H1 (cell line): ENCODE data around the gene KCND3. TPM values are rescaled to one million over a fixed set of nuclear protein-coding genes. Genes with fewer than 3 reads are reported as not detected.
A peak's percentile ranks its signal among the peaks of the same experiment; 100 is the strongest.

ENCODE experiments used
- CTCF ChIA-PET: fragments of 300-600 bp; sonication (Branson Sonifier 250); formaldehyde crosslinking; loops from one replicate; lab custom pipeline; 2021; ENCODE audit not compliant: partially characterized antibody; lab: Charles Lee
- POLR2A ChIA-PET: fragments of 300-600 bp; sonication (Branson Sonifier 250); formaldehyde crosslinking; loops from one replicate; lab custom pipeline; 2021; ENCODE audit warnings: inconsistent platforms; ENCODE audit not compliant: partially characterized antibody; lab: Charles Lee
- DNase-seq, 2 experiments: peaks; one replicate each; pipeline versions ENCODE4 v3.0.0 to v3.0.0-alpha.2; 2010 to 2022; ENCODE audit warnings: low spot score in 2 of 2, low read depth in 1 of 2, mixed read lengths in 1 of 2
- FAIRE-seq: peaks from 2 replicates; lab custom pipeline; 2011; peaks lifted over from hg19 to GRCh38; lab: Jason Lieb, UNC
- H2AFZ ChIP-seq: 2 replicates; pipeline ENCODE4 v1.8.1; 2012; ENCODE audit warnings: low read length, inconsistent platforms
- H2AK5ac ChIP-seq: 2 replicates; pipeline ENCODE4 v1.6.1; 2013; ENCODE audit warnings: low read depth, low read length
- H2BK120ac ChIP-seq: replicated peaks from 2 replicates; pipeline ENCODE3; 2013; ENCODE audit warnings: low read depth, low read length, inconsistent platforms
- H2BK12ac ChIP-seq: 2 replicates; pipeline ENCODE4 v1.6.1; 2013; ENCODE audit warnings: low read depth, low read length
- H2BK15ac ChIP-seq: 2 replicates; pipeline ENCODE4 v1.6.1; 2013; ENCODE audit warnings: low read length
- H2BK20ac ChIP-seq: 2 replicates; pipeline ENCODE4 v1.6.1; 2013; ENCODE audit warnings: low read length
- H2BK5ac ChIP-seq: 2 replicates; pipeline ENCODE4 v1.6.1; 2013; ENCODE audit warnings: low read depth, low read length
- H3K14ac ChIP-seq: 2 replicates; pipeline ENCODE4 v1.6.1; 2013; ENCODE audit warnings: inconsistent platforms; ENCODE audit not compliant: insufficient read length
- H3K18ac ChIP-seq: 2 replicates; pipeline ENCODE4 v1.6.1; 2013; ENCODE audit warnings: low read length; ENCODE audit errors: extremely low read depth
- H3K23ac ChIP-seq: 2 replicates; pipeline ENCODE4 v1.6.1; 2013; ENCODE audit warnings: inconsistent platforms; ENCODE audit not compliant: insufficient read length
- H3K23me2 ChIP-seq: 2 replicates; pipeline ENCODE4 v1.6.1; 2013; ENCODE audit warnings: low read depth, low read length
- H3K27ac ChIP-seq: 2 replicates; pipeline ENCODE4 v1.6.1; 2011; ENCODE audit warnings: low read depth, low read length, inconsistent platforms
- H3K27me3 ChIP-seq, 4 experiments: replicated peaks in 1 of 4; 1 replicate in 1 of 4; 2 replicates in 3 of 4; pipeline versions ENCODE4 v1.6.1 to v1.8.1; 2011 to 2013; ENCODE audit warnings: low read length in 3 of 4, mild to moderate bottlenecking in 3 of 4, inconsistent platforms in 2 of 4, mixed read lengths in 2 of 4, moderate library complexity in 1 of 4; ENCODE audit not compliant: control insufficient read depth in 3 of 4, insufficient read depth in 3 of 4; ENCODE audit errors: extremely low read depth in 1 of 4
- H3K36me3 ChIP-seq, 4 experiments: 2 replicates each; pipeline versions ENCODE4 v1.6.1 to v1.8.1; 2011 to 2013; ENCODE audit warnings: mild to moderate bottlenecking in 4 of 4, low read length in 3 of 4, moderate library complexity in 2 of 4, control low read depth in 1 of 4, inconsistent platforms in 1 of 4; ENCODE audit not compliant: insufficient read depth in 4 of 4, control insufficient read depth in 2 of 4
- H3K4ac ChIP-seq: replicated peaks from 2 replicates; pipeline ENCODE3; 2013; ENCODE audit warnings: low read length, low read depth, mixed read lengths, inconsistent platforms; ENCODE audit not compliant: insufficient read length
- H3K4me1 ChIP-seq, 4 experiments: replicated peaks in 1 of 4; 1 replicate in 1 of 4; 2 replicates in 3 of 4; pipeline versions ENCODE4 v1.6.1 to v1.8.1; 2011 to 2013; ENCODE audit warnings: low read length in 3 of 4, inconsistent platforms in 2 of 4, mixed read lengths in 1 of 4; ENCODE audit not compliant: insufficient read depth in 4 of 4, control insufficient read depth in 3 of 4
- H3K4me2 ChIP-seq, 2 experiments: 2 replicates each; pipeline versions ENCODE4 v1.6.1 to v1.8.1; 2011 to 2013; ENCODE audit warnings: low read depth in 2 of 2, low read length in 2 of 2, control low read depth in 1 of 2, inconsistent platforms in 1 of 2, mild to moderate bottlenecking in 1 of 2; ENCODE audit not compliant: insufficient read depth in 1 of 2
- H3K4me3 ChIP-seq, 4 experiments: fragments of 200-600, 300-600 bp in 1 of 4; sonication (generic), shearing (Covaris generic), sonication (Bioruptor Twin) in 1 of 4; 2 replicates each; pipeline versions ENCODE4 v1.5.1 to v1.8.1; 2011 to 2016; ENCODE audit warnings: low read length in 4 of 4, low read depth in 3 of 4, control low read depth in 2 of 4, inconsistent platforms in 2 of 4, mild to moderate bottlenecking in 2 of 4, mixed read lengths in 1 of 4, moderate library complexity in 1 of 4; ENCODE audit not compliant: insufficient read depth in 2 of 4; ENCODE audit errors: extremely low read depth in 1 of 4
- H3K56ac ChIP-seq: replicated peaks from 2 replicates; pipeline ENCODE3; 2013; ENCODE audit warnings: low read depth, mild to moderate bottlenecking, mixed read lengths, low read length, inconsistent platforms; ENCODE audit not compliant: insufficient read length
- H3K79me1 ChIP-seq: 2 replicates; pipeline ENCODE4 v1.6.1; 2013; ENCODE audit warnings: low read depth, low read length, control low read depth
- H3K79me2 ChIP-seq, 2 experiments: 2 replicates each; pipeline versions ENCODE4 v1.6.1 to v1.8.1; 2012 to 2013; ENCODE audit warnings: low read length in 2 of 2, mild to moderate bottlenecking in 2 of 2, inconsistent platforms in 1 of 2; ENCODE audit not compliant: insufficient read depth in 2 of 2, control insufficient read depth in 1 of 2
- H3K9ac ChIP-seq, 4 experiments: replicated peaks in 1 of 4; 1 replicate in 1 of 4; 2 replicates in 3 of 4; pipeline versions ENCODE4 v1.6.1 to v1.8.1; 2011 to 2013; ENCODE audit warnings: low read depth in 3 of 4, low read length in 3 of 4, control low read depth in 2 of 4, mild to moderate bottlenecking in 2 of 4, moderate library complexity in 2 of 4, inconsistent platforms in 1 of 4; ENCODE audit errors: extremely low read depth in 1 of 4
- H3K9me3 ChIP-seq, 2 experiments: 2 replicates each; pipeline versions ENCODE4 v1.6.1 to v1.8.1; 2012 to 2013; ENCODE audit warnings: mild to moderate bottlenecking in 2 of 2, moderate library complexity in 2 of 2, control low read depth in 1 of 2, inconsistent platforms in 1 of 2, low read depth in 1 of 2, low read length in 1 of 2, mixed read lengths in 1 of 2; ENCODE audit not compliant: insufficient read depth in 2 of 2
- H4K20me1 ChIP-seq, 2 experiments: replicated peaks in 1 of 2; 2 replicates each; pipeline versions ENCODE3 to v1.8.1; 2011 to 2013; ENCODE audit warnings: inconsistent platforms in 2 of 2, low read length in 2 of 2, mild to moderate bottlenecking in 1 of 2; ENCODE audit not compliant: insufficient read depth in 2 of 2, control insufficient read depth in 1 of 2
- H4K5ac ChIP-seq: 2 replicates; pipeline ENCODE4 v1.6.1; 2013; ENCODE audit warnings: low read length, low read depth, mixed read lengths, inconsistent platforms; ENCODE audit not compliant: insufficient read length
- H4K8ac ChIP-seq: 2 replicates; pipeline ENCODE4 v1.8.0; 2013; ENCODE audit warnings: mild to moderate bottlenecking, moderate library complexity, low read length, inconsistent platforms; ENCODE audit not compliant: insufficient read depth; ENCODE audit errors: extremely low read depth
- H4K91ac ChIP-seq: replicated peaks from 2 replicates; pipeline ENCODE3; 2013; ENCODE audit warnings: low read length, mixed read lengths, inconsistent platforms; ENCODE audit not compliant: insufficient read length
- ATF3 ChIP-seq: IDR thresholded peaks from 2 replicates; pipeline ENCODE4 v1.6.1; 2011; ENCODE audit warnings: low read depth, mild to moderate bottlenecking, low read length; ENCODE audit not compliant: insufficient read depth
- HDAC6 ChIP-seq: IDR thresholded peaks from one replicate; pipeline ENCODE4 v1.7.1; 2012; ENCODE audit warnings: low read depth, mild to moderate bottlenecking, inconsistent platforms, low read length, moderate library complexity
- SAP30 ChIP-seq: fragments of 300-600 bp; sonication (generic); IDR thresholded peaks from 2 replicates; pipeline ENCODE4 v1.7.1; 2012; ENCODE audit warnings: low read length, moderate library complexity, mild to moderate bottlenecking, inconsistent platforms; ENCODE audit not compliant: insufficient read depth, insufficient replicate concordance
- WGBS, 2 experiments: shearing (Covaris generic) in 1 of 2; methylation state at CpG; one replicate each; pipeline versions ENCODE4 v1.1.6 to v1.1.7; 2013 to 2015; ENCODE audit warnings: low lambda C conversion rate in 2 of 2, mixed read lengths in 2 of 2, inconsistent platforms in 1 of 2, low coverage in 1 of 2, missing lambda C conversion rate in 1 of 2; ENCODE audit not compliant: insufficient replicate concordance in 2 of 2, insufficient coverage in 1 of 2, insufficient read length in 1 of 2; ENCODE audit errors: extremely low coverage in 1 of 2, missing lambda C conversion rate in 1 of 2; 5-methylcytosine and 5-hydroxymethylcytosine counted together
- polyA plus RNA-seq, 7 experiments: library from polyadenylated mRNA; depleted of rRNA in 3 of 7; stranded (reverse) in 5 of 7; unstranded in 2 of 7; fragments of >200 nt in 5 of 7; fragments of 200-250 nt in 2 of 7; gene quantifications; 1 replicate in 5 of 7; 2 replicates in 1 of 7; 4 replicates in 1 of 7; pipeline versions ENCODE4 v1.2.1 to v1.2.3, GENCODE V29; 2011 to 2013; ENCODE audit warnings: missing spikeins in 2 of 7, mixed read lengths in 2 of 7
- total RNA-seq: library from RNA; stranded (reverse); fragmentation: NEBNext Ultra II Directional; extraction: Animal tissue kit (Norgen Biotek cat#: 25700); gene quantifications from 2 replicates; pipeline ENCODE4 v1.2.1, GENCODE V29; 2021

The KCND3 gene
- total and polyA plus RNA-seq, 2 of the 8 experiments (the other 6 are each of a cell fraction or from before 2014, with no cell fraction given) = 0.14 to 0.48 TPM

GRCh38 chr1:111729271-111729921 lies 260.1 kb downstream of the KCND3 start:
- FAIRE-seq (no peak), DNase-seq (peak in 1 of 2 experiments; percentile 46)
- Histone ChIP-seq H3K4me1 (peaks cover 0 to 20% (median 8%) of the 10 kb centered on the region in 4 experiments; a peak in 5 of 7 replicates), H4K20me1 (peaks cover 3% of the 10 kb centered on the region in 2 experiments), H3K79me2 (peaks cover 0 to 34% of the 10 kb centered on the region in 2 experiments; a peak in 2 of 4 replicates), H3K4me3 (no peak overlapping the region), H4K91ac (no peak overlapping the region), H3K27me3 (no peaks in the 10 kb centered on the region; a peak in 1 of 7 replicates), H2BK15ac (no peak overlapping the region), H3K9ac (no peak overlapping the region; a peak in 1 of 7 replicates), H3K14ac (no peak overlapping the region), H3K23ac (no peak overlapping the region), H3K9me3 (no peaks in the 10 kb centered on the region), H4K8ac (no peak overlapping the region), H2AK5ac (no peak overlapping the region), H2BK120ac (no peak overlapping the region), H2BK12ac (no peak overlapping the region), H3K4ac (no peak overlapping the region), H2BK5ac (no peak overlapping the region; the same call in 1 of the 2 replicates), H3K23me2 (no peaks in the 10 kb centered on the region; the same call in 1 of the 2 replicates), H3K18ac (no peak overlapping the region), H4K5ac (no peak overlapping the region), H2BK20ac (no peak overlapping the region), H2AFZ (no peak overlapping the region), H3K36me3 (peaks cover 0 to 5% (median 2%) of the 10 kb centered on the region in 4 experiments; a peak in 4 of 8 replicates), H3K79me1 (peaks cover 16% of the 10 kb centered on the region), H3K4me2 (no peak overlapping the region), H3K56ac (no peak overlapping the region), H3K27ac (no peak overlapping the region)
- 80% methylated on average over 8 of the region's 8 CpGs; no CpG with 5 or more reads in 1 of the 2 experiments for WGBS, 2 experiments
- TF ChIP-seq ATF3 (no peak), HDAC6 (no peak), SAP30 (no peak)
- CTCF ChIA-PET = interaction anchor here (2.1 to 42.0 kb wide), 3 partner anchors 0 to 40 kb away, joined by 7 to 1070 read pairs (median 1070); partner anchors contain the start of genes DDX20 and INKA2
- POLR2A ChIA-PET = interaction anchor here (18.0 to 19.0 kb wide), 2 partner anchors 8 kb away, joined by 343 read pairs; partner anchors contain the start of gene INKA2
